ENCODE results near the gene FITM1.

The FITM1 gene

GRCh38 chr14:24139272-24139934 is 8.9 kb downstream of the FITM1 start:
- no peak for DNase-seq (ENCODE audit: low read depth)

- peak; percentile 95 for DNase-seq (ENCODE audit: low read depth)
These were observed 10.8 kb downstream of the FITM1 start, which contains the start of gene EMC9 for GRCh38 chr14:24141097-24141880. Gene EMC9 (minus strand): TSS chr14:24141591. CDS start chr14:24141304, 287 bp downstream.

- no peak for DNase-seq (ENCODE audit: low read depth)
These were observed 13.1 kb downstream of the FITM1 start for GRCh38 chr14:24143511-24143910.

- no peak for DNase-seq (ENCODE audit: low read depth)
These were observed 14.0 kb downstream of the FITM1 start for GRCh38 chr14:24144451-24144850.

- no peak for DNase-seq (ENCODE audit: low read depth)
These were observed 14.8 kb downstream of the FITM1 start for GRCh38 chr14:24145219-24145618.

GRCh38 chr14:24145690-24146452 is 15.4 kb downstream of the FITM1 start:
- no peak for DNase-seq (ENCODE audit: low read depth)

- peak; percentile 93 for DNase-seq (ENCODE audit: low read depth)
These were observed 16.1 kb downstream of the FITM1 start, which contains the start of gene PSME2 for GRCh38 chr14:24146453-24146977. Gene PSME2 (minus strand): TSS chr14:24146610. CDS start chr14:24146581, 29 bp downstream.

- DNase-seq (ENCODE audit: low read depth), result peak; percentile 93
These were observed 16.7 kb downstream of the FITM1 start, which contains the start of gene RNF31 for GRCh38 chr14:24146978-24147760. Gene RNF31 (plus strand): TSS chr14:24147498. CDS start chr14:24147699, 201 bp downstream.

- DNase-seq (ENCODE audit: low read depth), result no peak
These were observed 17.4 kb downstream of the FITM1 start for GRCh38 chr14:24147761-24148428.

- no peak for DNase-seq (ENCODE audit: low read depth)
These were observed 19.0 kb downstream of the FITM1 start for GRCh38 chr14:24149302-24149969.

GRCh38 chr14:24150061-24150460 is 19.6 kb downstream of the FITM1 start:
- no peak for DNase-seq (ENCODE audit: low read depth)

- DNase-seq (ENCODE audit: low read depth), result no peak
These were observed 20.1 kb downstream of the FITM1 start for GRCh38 chr14:24150567-24150966.

- DNase-seq (ENCODE audit: low read depth), result no peak
These were observed 20.5 kb downstream of the FITM1 start for GRCh38 chr14:24150993-24151392.

- no peak for DNase-seq (ENCODE audit: low read depth)
These were observed 21.1 kb downstream of the FITM1 start for GRCh38 chr14:24151404-24152080.

GRCh38 chr14:24155100-24155499 is 24.6 kb downstream of the FITM1 start:
- DNase-seq (ENCODE audit: low read depth), result no peak

- no peak for DNase-seq (ENCODE audit: low read depth)
These were observed 26.4 kb downstream of the FITM1 start for GRCh38 chr14:24156840-24157239.

- DNase-seq (ENCODE audit: low read depth), result no peak
These were observed 26.9 kb downstream of the FITM1 start for GRCh38 chr14:24157331-24157730.

- no peak for DNase-seq (ENCODE audit: low read depth)
These were observed 29.5 kb downstream of the FITM1 start for GRCh38 chr14:24159777-24160498.

- DNase-seq (ENCODE audit: low read depth), result no peak
These were observed 30.0 kb downstream of the FITM1 start for GRCh38 chr14:24160499-24160849.
